Breast epithelium (tissue), 4 donors: ENCODE data around the gene RHD. TPM values are rescaled to one million over a fixed set of nuclear protein-coding genes. Genes with fewer than 3 reads are reported as not detected.
"Not testable (repeated sequence)": the region's sequence is repeated elsewhere in the genome, so short reads cannot be mapped to it uniquely, and the experiment has no call there.

Experiments used
- DNase-seq, 2 donors: peaks; one replicate each; pipeline ENCODE4 v3.0.0-alpha.2; 2019; ENCODE audit warnings: low spot score in 2 of 2
- H3K27ac ChIP-seq, 2 donors: fragments of 200-600 bp; sonication (generic) in 1 of 2; one replicate each; pipeline ENCODE4 v1.5.1; 2016 to 2019; ENCODE audit warnings: mild to moderate bottlenecking in 1 of 2
- H3K27me3 ChIP-seq, 2 donors: fragments of 200-600 bp; sonication (generic) in 1 of 2; one replicate each; pipeline versions ENCODE4 v1.5.1 to v1.6.0; 2017 to 2019; ENCODE audit warnings: control low read depth in 1 of 2, mild to moderate bottlenecking in 1 of 2
- H3K36me3 ChIP-seq: fragments of 200-600 bp; one replicate; pipeline ENCODE4 v1.5.1; 2019
- H3K4me1 ChIP-seq, 2 donors: fragments of 200-600 bp; sonication (generic); one replicate each; pipeline ENCODE4 v1.5.1; 2016 to 2019; ENCODE audit warnings: control low read depth in 1 of 2
- H3K4me3 ChIP-seq, 3 donors: fragments of 200-600 bp; sonication (generic); 1 replicate in 2 of 3; 2 replicates in 1 of 3; pipeline ENCODE4 v1.5.1; 2016 to 2019; ENCODE audit warnings: mild to moderate bottlenecking in 3 of 3, moderate library complexity in 2 of 3
- H3K9me3 ChIP-seq, 2 donors: fragments of 200-600 bp; sonication (generic) in 1 of 2; one replicate each; pipeline ENCODE4 v1.5.1; 2016 to 2019; ENCODE audit warnings: control low read depth in 1 of 2
- POLR2AphosphoS5 ChIP-seq, 3 donors: sonication (generic); formaldehyde crosslinking; IDR thresholded peaks; one replicate each; pipeline ENCODE4 v1.6.1; 2017; ENCODE audit warnings: antibody characterized with exemption in 3 of 3
- intact Hi-C: fragments of 100-400 bp; cut with DNase I; formaldehyde crosslinking; loops from one replicate; pipeline ENCODE4 v1.15.1; 2023; ENCODE audit warnings: low total_unique reads
- total RNA-seq, 3 donors: library from RNA; depleted of rRNA; stranded (reverse); fragments of >200 nt; gene quantifications; one replicate each; pipeline ENCODE4 v1.1.0, GENCODE V29; 2016

Gene RHD
- total RNA-seq, 3 donors from 2014 or later, result not detected

GRCh38 chr1:25267288-25268142, 4.8 kb upstream of the RHD start:
- Histone ChIP-seq H3K27ac (peak overlapping the region; percentile 89 to 90), H3K4me3 (peak overlapping the region; percentile 55 to 64 (median 60))
- peak; percentile 77 to 85 for DNase-seq
- H3K36me3 ChIP-seq, H3K27me3 ChIP-seq, intact Hi-C loops, H3K9me3 ChIP-seq, H3K4me1 ChIP-seq: not testable (repeated sequence)
- TF ChIP-seq POLR2AphosphoS5 (IDR thresholded peaks at IDR 0.05), result peak in 1 of 3 donors; percentile 19

GRCh38 chr1:25268143-25268760, 4.1 kb upstream of the RHD start:
- peak overlapping the region; percentile 89 to 90 for H3K27ac ChIP-seq
- intact Hi-C loops, result not testable (repeated sequence)
- peak overlapping the region; percentile 55 to 64 (median 60) for H3K4me3 ChIP-seq

GRCh38 chr1:25275648-25276047, 3.3 kb downstream of the RHD start:
- H3K36me3 ChIP-seq, H3K27ac ChIP-seq, H3K4me1 ChIP-seq, H3K27me3 ChIP-seq, DNase-seq, intact Hi-C loops, H3K9me3 ChIP-seq, H3K4me3 ChIP-seq: not testable (repeated sequence)

More at GRCh38 chr1:25268143-25268760, 4.1 kb upstream of the RHD start:
- H3K27me3 ChIP-seq, H3K9me3 ChIP-seq, H3K36me3 ChIP-seq, H3K4me1 ChIP-seq, DNase-seq: not testable (repeated sequence)

GRCh38 chr1:25277295-25277694, 5.0 kb downstream of the RHD start:
- H3K36me3 ChIP-seq, DNase-seq, intact Hi-C loops, H3K4me1 ChIP-seq, H3K27ac ChIP-seq, H3K27me3 ChIP-seq, H3K9me3 ChIP-seq, H3K4me3 ChIP-seq: not testable (repeated sequence)

GRCh38 chr1:25278358-25278757, 6.0 kb downstream of the RHD start:
- H3K4me3 ChIP-seq, DNase-seq, H3K9me3 ChIP-seq, H3K36me3 ChIP-seq, intact Hi-C loops, H3K4me1 ChIP-seq, H3K27ac ChIP-seq, H3K27me3 ChIP-seq: not testable (repeated sequence)

GRCh38 chr1:25278790-25279189, 6.5 kb downstream of the RHD start:
- intact Hi-C loops, DNase-seq, H3K27me3 ChIP-seq, H3K27ac ChIP-seq, H3K4me3 ChIP-seq, H3K36me3 ChIP-seq, H3K4me1 ChIP-seq, H3K9me3 ChIP-seq: not testable (repeated sequence)

- H3K27ac ChIP-seq, H3K4me3 ChIP-seq, DNase-seq, H3K27me3 ChIP-seq, H3K36me3 ChIP-seq, intact Hi-C loops, H3K4me1 ChIP-seq, H3K9me3 ChIP-seq: not testable (repeated sequence)
Measured at GRCh38 chr1:25279693-25280111, 7.4 kb downstream of the RHD start.

- H3K4me3 ChIP-seq, intact Hi-C loops, H3K9me3 ChIP-seq, DNase-seq, H3K4me1 ChIP-seq, H3K27me3 ChIP-seq, H3K27ac ChIP-seq, H3K36me3 ChIP-seq: not testable (repeated sequence)
Measured at GRCh38 chr1:25285862-25286261, 13.6 kb downstream of the RHD start.

GRCh38 chr1:25287164-25287563, 14.9 kb downstream of the RHD start:
- H3K9me3 ChIP-seq, intact Hi-C loops, H3K27ac ChIP-seq, DNase-seq, H3K27me3 ChIP-seq, H3K4me3 ChIP-seq, H3K4me1 ChIP-seq, H3K36me3 ChIP-seq: not testable (repeated sequence)

- intact Hi-C loops, result not testable (repeated sequence)
Measured at GRCh38 chr1:25288573-25289101, 16.3 kb downstream of the RHD start.

GRCh38 chr1:25290043-25290442, 17.7 kb downstream of the RHD start:
- H3K4me1 ChIP-seq, intact Hi-C loops, DNase-seq, H3K9me3 ChIP-seq, H3K27me3 ChIP-seq, H3K4me3 ChIP-seq, H3K27ac ChIP-seq, H3K36me3 ChIP-seq: not testable (repeated sequence)

More at GRCh38 chr1:25288573-25289101, 16.3 kb downstream of the RHD start:
- not testable (repeated sequence) for H3K4me3 ChIP-seq, DNase-seq, H3K9me3 ChIP-seq, H3K4me1 ChIP-seq, H3K27ac ChIP-seq, H3K27me3 ChIP-seq, H3K36me3 ChIP-seq

GRCh38 chr1:25293426-25293825, 21.1 kb downstream of the RHD start:
- DNase-seq, intact Hi-C loops, H3K36me3 ChIP-seq, H3K27me3 ChIP-seq, H3K4me3 ChIP-seq, H3K9me3 ChIP-seq, H3K27ac ChIP-seq, H3K4me1 ChIP-seq: not testable (repeated sequence)
